Prostate gland (tissue), 2 donors: ENCODE data around the gene BPTF.

Experiments
- POLR2A ChIP-seq: fragments of 450-650 bp; IDR thresholded peaks from one replicate; pipeline ENCODE4 v1.6.1; 2016; ENCODE audit warnings: antibody characterized with exemption, mild to moderate bottlenecking
- POLR2AphosphoS5 ChIP-seq: sonication (generic); formaldehyde crosslinking; IDR thresholded peaks from one replicate; pipeline ENCODE4 v1.6.1; 2017; ENCODE audit warnings: antibody characterized with exemption
- TF ChIP-seq, protein P1 (sequence below), 4 experiments: fragments of 200-600 bp in 2 of 4; fragments of 450-650 bp in 2 of 4; sonication (generic) in 2 of 4; IDR thresholded peaks; 1 replicate in 3 of 4; 2 replicates in 1 of 4; pipeline ENCODE4 v1.5.1; 2016 to 2019; ENCODE audit warnings: antibody characterized with exemption in 4 of 4, mild to moderate bottlenecking in 2 of 4, moderate library complexity in 2 of 4

DNA sequence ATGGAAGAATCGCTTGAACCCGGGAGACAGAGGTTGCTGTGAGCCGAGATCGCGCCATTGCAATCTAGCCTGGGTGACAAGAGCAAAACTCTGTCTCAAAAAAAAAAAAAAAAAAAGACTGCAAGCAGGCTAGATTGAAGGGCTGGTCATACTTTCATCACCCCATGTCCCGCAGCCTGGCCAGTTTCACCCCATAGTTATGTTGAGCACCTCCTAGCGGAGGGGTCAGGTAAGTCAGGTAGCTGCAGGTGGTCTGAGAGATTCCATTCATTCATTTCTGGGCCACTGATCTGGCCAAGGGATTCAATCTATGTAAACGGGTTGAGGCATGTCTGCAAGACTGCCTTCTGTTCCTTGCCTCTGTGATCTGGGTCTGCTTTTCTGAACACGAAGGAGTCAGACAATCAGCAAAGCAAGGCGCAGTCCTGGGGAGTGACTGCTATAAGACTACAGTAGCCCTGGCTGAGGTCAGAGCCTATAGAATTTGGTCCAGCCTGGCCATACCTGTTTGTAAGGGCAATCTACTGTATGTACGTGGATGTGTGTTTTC lies 23.6 kb upstream of the BPTF start:
- no peak for TF ChIP-seq POLR2A
- TF ChIP-seq, protein P1, sequence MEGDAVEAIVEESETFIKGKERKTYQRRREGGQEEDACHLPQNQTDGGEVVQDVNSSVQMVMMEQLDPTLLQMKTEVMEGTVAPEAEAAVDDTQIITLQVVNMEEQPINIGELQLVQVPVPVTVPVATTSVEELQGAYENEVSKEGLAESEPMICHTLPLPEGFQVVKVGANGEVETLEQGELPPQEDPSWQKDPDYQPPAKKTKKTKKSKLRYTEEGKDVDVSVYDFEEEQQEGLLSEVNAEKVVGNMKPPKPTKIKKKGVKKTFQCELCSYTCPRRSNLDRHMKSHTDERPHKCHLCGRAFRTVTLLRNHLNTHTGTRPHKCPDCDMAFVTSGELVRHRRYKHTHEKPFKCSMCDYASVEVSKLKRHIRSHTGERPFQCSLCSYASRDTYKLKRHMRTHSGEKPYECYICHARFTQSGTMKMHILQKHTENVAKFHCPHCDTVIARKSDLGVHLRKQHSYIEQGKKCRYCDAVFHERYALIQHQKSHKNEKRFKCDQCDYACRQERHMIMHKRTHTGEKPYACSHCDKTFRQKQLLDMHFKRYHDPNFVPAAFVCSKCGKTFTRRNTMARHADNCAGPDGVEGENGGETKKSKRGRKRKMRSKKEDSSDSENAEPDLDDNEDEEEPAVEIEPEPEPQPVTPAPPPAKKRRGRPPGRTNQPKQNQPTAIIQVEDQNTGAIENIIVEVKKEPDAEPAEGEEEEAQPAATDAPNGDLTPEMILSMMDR (IDR thresholded peaks at IDR 0.05) = no peak
- TF ChIP-seq POLR2AphosphoS5 = no peak
